Measurements from ENCODE around the gene LPCAT2. TPM values are rescaled to one million over a fixed set of nuclear protein-coding genes. Genes with fewer than 3 reads are reported as not detected.

Gene LPCAT2
- total and polyA plus RNA-seq, 2 donors (not counting 3 experiments of a cell fraction or from before 2014, with no cell fraction given), result 64.5 to 72.9 TPM

- no peak overlapping the region for H3K4me3 ChIP-seq (replicated peaks in 1 of 3; ENCODE audit: insufficient read depth in 1 of 3, low read depth in 1 of 3, low read length in 3 of 3)
- H3K9me3 ChIP-seq (replicated peaks; ENCODE audit: control insufficient read depth, insufficient read depth, low read length), result no peaks in the 10 kb centered on the region
- H4K20me1 ChIP-seq (replicated peaks; ENCODE audit: control insufficient read depth, extremely low read depth, insufficient read depth, low read length), result no peaks in the 10 kb centered on the region
- DNase-seq (ENCODE audit: low read depth, low spot score), result no peak
- no peaks in the 10 kb centered on the region for H3K79me2 ChIP-seq (ENCODE audit: control insufficient read depth, insufficient read depth, low read length)
- H3K27ac ChIP-seq (ENCODE audit: insufficient read depth, low read depth, low read length), result no peak overlapping the region
- no peak overlapping the region for H3K4me2 ChIP-seq (ENCODE audit: insufficient read depth, low read length)
- no peak overlapping the region for H2AFZ ChIP-seq (ENCODE audit: low read depth, low read length)
- peaks cover 8 to 39% of the 10 kb centered on the region in 2 experiments for H3K36me3 ChIP-seq (ENCODE audit: control insufficient read depth in 2 of 2, extremely low read depth in 1 of 2, insufficient read depth in 2 of 2, low read length in 2 of 2)
- H3K27me3 ChIP-seq (ENCODE audit: control insufficient read depth in 2 of 2, insufficient read depth in 2 of 2, low read length in 2 of 2), result no peaks in the 10 kb centered on the region
- H3K9ac ChIP-seq (replicated peaks; ENCODE audit: extremely low read depth, insufficient read depth, low read length), result no peak overlapping the region
- POLR2A ChIA-PET, result no interaction called here
- CTCF ChIA-PET, result interaction anchor here (1.0 to 2.3 kb wide), 7 partner anchors 9 to 67 kb away, joined by 3 to 8 read pairs (median 5); no protein-coding TSS in a partner anchor
- no peak for TF ChIP-seq POLR2AphosphoS5 (IDR thresholded peaks at IDR 0.05; ENCODE audit: insufficient read depth, low read depth, low read length)
- TF ChIP-seq JUN (IDR thresholded peaks at IDR 0.05; ENCODE audit: borderline replicate concordance, insufficient read depth, insufficient read length, low read depth), result no peak
- no peak for TF ChIP-seq POLR2A (IDR thresholded peaks at IDR 0.05; ENCODE audit: low read depth, low read length)
- TF ChIP-seq GATA2 (IDR thresholded peaks at IDR 0.05; ENCODE audit: insufficient read depth, insufficient read length, low read depth, low read length), result no peak
- no peak for TF ChIP-seq MAX (IDR thresholded peaks at IDR 0.05; ENCODE audit: insufficient read depth, insufficient read length)
- no peak for TF ChIP-seq FOS (IDR thresholded peaks at IDR 0.05; ENCODE audit: borderline replicate concordance, insufficient read depth, low read length)
- no peak for TF ChIP-seq MYC (IDR thresholded peaks at IDR 0.05; ENCODE audit: low read depth, low read length)
- no peak for TF ChIP-seq EZH2 (IDR thresholded peaks at IDR 0.05; ENCODE audit: borderline replicate concordance, low read depth, low read length, severe bottlenecking)
- TF ChIP-seq CTCF (IDR thresholded peaks at IDR 0.05; ENCODE audit: extremely low read depth in 1 of 2, insufficient read depth in 1 of 2, low read depth in 1 of 2, low read length in 2 of 2), result no peak
- H3K4me1 ChIP-seq (ENCODE audit: control insufficient read depth, extremely low read depth, insufficient read depth, low read length), result peaks cover 12% of the 10 kb centered on the region
- intact Hi-C loops (cut with micrococcal nuclease) (no loop called here), dilution Hi-C loops (cut with MboI; ENCODE audit: extremely low pct_ligation_motif_present, low sequenced_read_pairs) (no loop called here)
- H3K9me1 ChIP-seq (replicated peaks; ENCODE audit: control insufficient read depth, extremely low read depth, insufficient read depth, low read length), result no peaks in the 10 kb centered on the region
- no TSS peak for BruUV-seq (replicated peaks)
- FAIRE-seq, result no peak
Measured at GRCh38 chr16:55532227-55532626, 23.4 kb downstream of the LPCAT2 start.
